ENCODE measurements around the gene KRTAP4-2.
"Not testable (repeated sequence)": the region's sequence is repeated elsewhere in the genome, so short reads cannot be mapped to it uniquely, and the experiment has no call there.

Gene KRTAP4-2

GRCh38 chr17:41171886-41172285, 6.1 kb downstream of the KRTAP4-2 start:
- TF ChIP-seq, protein P1, sequence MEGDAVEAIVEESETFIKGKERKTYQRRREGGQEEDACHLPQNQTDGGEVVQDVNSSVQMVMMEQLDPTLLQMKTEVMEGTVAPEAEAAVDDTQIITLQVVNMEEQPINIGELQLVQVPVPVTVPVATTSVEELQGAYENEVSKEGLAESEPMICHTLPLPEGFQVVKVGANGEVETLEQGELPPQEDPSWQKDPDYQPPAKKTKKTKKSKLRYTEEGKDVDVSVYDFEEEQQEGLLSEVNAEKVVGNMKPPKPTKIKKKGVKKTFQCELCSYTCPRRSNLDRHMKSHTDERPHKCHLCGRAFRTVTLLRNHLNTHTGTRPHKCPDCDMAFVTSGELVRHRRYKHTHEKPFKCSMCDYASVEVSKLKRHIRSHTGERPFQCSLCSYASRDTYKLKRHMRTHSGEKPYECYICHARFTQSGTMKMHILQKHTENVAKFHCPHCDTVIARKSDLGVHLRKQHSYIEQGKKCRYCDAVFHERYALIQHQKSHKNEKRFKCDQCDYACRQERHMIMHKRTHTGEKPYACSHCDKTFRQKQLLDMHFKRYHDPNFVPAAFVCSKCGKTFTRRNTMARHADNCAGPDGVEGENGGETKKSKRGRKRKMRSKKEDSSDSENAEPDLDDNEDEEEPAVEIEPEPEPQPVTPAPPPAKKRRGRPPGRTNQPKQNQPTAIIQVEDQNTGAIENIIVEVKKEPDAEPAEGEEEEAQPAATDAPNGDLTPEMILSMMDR (IDR thresholded peaks at IDR 0.05; ENCODE audit: insufficient read depth, low read length, missing control alignments): no peak
- H3K4me3 ChIP-seq (ENCODE audit: low read depth, low read length): no peak overlapping the region
- POLR2A ChIA-PET: no interaction called here
- no peak for DNase-seq (ENCODE audit: low read depth, low spot score)
- CTCF ChIA-PET: no interaction called here

- CTCF ChIA-PET: no interaction called here
- H3K4me3 ChIP-seq (ENCODE audit: low read depth, low read length): no peak within 1 kb of the TSS
- POLR2A ChIA-PET: no interaction called here
- DNase-seq (ENCODE audit: low read depth, low spot score): no peak
- TF ChIP-seq, protein P1 (IDR thresholded peaks at IDR 0.05; ENCODE audit: insufficient read depth, low read length, missing control alignments): no peak
Measured at GRCh38 chr17:41168121-41168520, 9.9 kb downstream of the KRTAP4-2 start, which contains the start of gene KRTAP4-3. Gene KRTAP4-3 (minus strand): TSS chr17:41168221. CDS start chr17:41168172, 49 bp downstream.

GRCh38 chr17:41167561-41167960, 10.5 kb downstream of the KRTAP4-2 start:
- CTCF ChIA-PET: no interaction called here
- DNase-seq (ENCODE audit: low read depth, low spot score): no peak
- POLR2A ChIA-PET: no interaction called here

GRCh38 chr17:41163828-41164227, 14.2 kb downstream of the KRTAP4-2 start:
- POLR2A ChIA-PET: no interaction called here
- H3K4me3 ChIP-seq (ENCODE audit: low read depth, low read length): no peak overlapping the region
- DNase-seq (ENCODE audit: low read depth, low spot score): no peak
- TF ChIP-seq, protein P1 (IDR thresholded peaks at IDR 0.05; ENCODE audit: insufficient read depth, low read length, missing control alignments): no peak
- CTCF ChIA-PET: no interaction called here

More at GRCh38 chr17:41167561-41167960, 10.5 kb downstream of the KRTAP4-2 start:
- TF ChIP-seq, protein P1 (IDR thresholded peaks at IDR 0.05; ENCODE audit: insufficient read depth, low read length, missing control alignments): no peak
- no peak overlapping the region for H3K4me3 ChIP-seq (ENCODE audit: low read depth, low read length)

GRCh38 chr17:41160648-41161047, 17.4 kb downstream of the KRTAP4-2 start, which contains the start of gene KRTAP4-4:
Gene KRTAP4-4 (minus strand): TSS chr17:41160748. CDS start chr17:41160691, 57 bp downstream.
- CTCF ChIA-PET: no interaction called here
- no peak within 1 kb of the TSS for H3K4me3 ChIP-seq (ENCODE audit: low read depth, low read length)
- no peak for DNase-seq (ENCODE audit: low read depth, low spot score)
- TF ChIP-seq, protein P1 (IDR thresholded peaks at IDR 0.05; ENCODE audit: insufficient read depth, low read length, missing control alignments): no peak
- POLR2A ChIA-PET: no interaction called here

GRCh38 chr17:41160190-41160589, 17.8 kb downstream of the KRTAP4-2 start:
- DNase-seq (ENCODE audit: low read depth, low spot score); POLR2A ChIA-PET; H3K4me3 ChIP-seq (ENCODE audit: low read depth, low read length): not testable (repeated sequence)
- CTCF ChIA-PET: interaction anchor here (1.2 to 1.3 kb wide), 2 partner anchors 13 to 25 kb away, joined by 4 read pairs; partner anchors contain the start of gene KRTAP4-1

DNA sequence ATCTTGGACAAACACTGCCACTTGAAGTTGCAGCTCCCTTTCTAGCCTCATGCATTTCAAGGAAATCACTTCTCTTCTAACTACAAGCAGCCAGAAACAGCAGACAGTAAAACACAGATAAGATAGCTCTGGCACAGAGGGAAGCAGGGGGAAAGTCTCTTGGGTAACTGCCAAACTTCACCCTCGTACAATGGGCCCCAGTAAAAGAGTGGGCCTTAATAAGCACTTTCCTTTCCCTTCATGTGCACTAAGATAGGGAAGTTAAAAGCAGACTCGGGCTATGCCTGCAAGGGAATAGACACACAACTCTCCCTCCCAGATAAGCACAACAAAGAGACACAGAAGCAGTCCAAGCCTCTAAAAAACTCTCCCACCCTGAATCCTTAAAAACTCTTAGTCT, 24.2 kb downstream of the KRTAP4-2 start:
- ChIA-PET POLR2A (no interaction called here), CTCF (no interaction called here)
- no peak for DNase-seq (ENCODE audit: low read depth, low spot score)
- H3K4me3 ChIP-seq (ENCODE audit: low read depth, low read length): no peak overlapping the region
- TF ChIP-seq, protein P1 (IDR thresholded peaks at IDR 0.05; ENCODE audit: insufficient read depth, low read length, missing control alignments): no peak
